K562 (cell line): ENCODE measurements around the gene CMBL. TPM values are rescaled to one million over a fixed set of nuclear protein-coding genes. Genes with fewer than 3 reads are reported as not detected.

Experiments
- ARID4B ChIP-seq: sonication (generic); formaldehyde crosslinking; IDR thresholded peaks from 2 replicates; pipeline ENCODE4 v1.8.0; 2022; ENCODE audit warnings: mild to moderate bottlenecking, missing genetic modification reagents
- ELK1 ChIP-seq: sonication (generic); formaldehyde crosslinking; IDR thresholded peaks from 2 replicates; pipeline ENCODE4 v1.8.1; 2022; ENCODE audit warnings: missing genetic modification reagents
- ETV5 ChIP-seq: sonication (generic); formaldehyde crosslinking; IDR thresholded peaks from 2 replicates; pipeline ENCODE4 v1.4.0; 2020; ENCODE audit warnings: low read depth, mild to moderate bottlenecking, missing genetic modification reagents
- FIP1L1 ChIP-seq: fragments of 200-400 bp; formaldehyde crosslinking; IDR thresholded peaks from 2 replicates; pipeline ENCODE4 v1.6.1; 2018; ENCODE audit warnings: mild to moderate bottlenecking, low read depth, low read length; ENCODE audit not compliant: poor library complexity, severe bottlenecking
- HES1 ChIP-seq: fragments of 450-650 bp; IDR thresholded peaks from 2 replicates; pipeline ENCODE4 v1.6.1; 2016; ENCODE audit warnings: low read depth, mild to moderate bottlenecking, moderate library complexity
- JUND ChIP-seq, 2 experiments: IDR thresholded peaks; 2 replicates in 1 of 2; 3 replicates in 1 of 2; pipeline ENCODE4 v1.6.1; 2011; ENCODE audit warnings: borderline replicate concordance in 2 of 2, low read depth in 2 of 2, low read length in 2 of 2, improper control_type of control experiment in 1 of 2, missing biosample characterization in 1 of 2, missing genetic modification characterization in 1 of 2, missing genetic modification reagents in 1 of 2
- KAT7 ChIP-seq: sonication (generic); formaldehyde crosslinking; IDR thresholded peaks from 2 replicates; pipeline ENCODE4 v1.8.0; 2022; ENCODE audit warnings: missing genetic modification reagents, mild to moderate bottlenecking, borderline replicate concordance
- MAFK ChIP-seq: IDR thresholded peaks from 2 replicates; pipeline ENCODE4 v1.6.1; 2011; ENCODE audit warnings: low read length, improper control_type of control experiment
- MCM3 ChIP-seq: fragments of 450-650 bp; IDR thresholded peaks from 2 replicates; pipeline ENCODE4 v1.6.1; 2016
- MEF2D ChIP-seq: conservative IDR thresholded peaks from 2 replicates; pipeline ENCODE4 v1.6.1; 2016; ENCODE audit warnings: low read depth, missing genetic modification characterization, missing compliant biosample characterization
- NONO ChIP-seq, 2 experiments: fragments of 200-400 bp in 1 of 2; fragments of 450-650 bp in 1 of 2; formaldehyde crosslinking in 1 of 2; IDR thresholded peaks; 2 replicates each; pipeline ENCODE4 v1.6.1; 2017; ENCODE audit warnings: low read depth in 2 of 2, mild to moderate bottlenecking in 2 of 2, moderate library complexity in 2 of 2, low read length in 1 of 2
- PHB2 ChIP-seq: fragments of 450-650 bp; IDR thresholded peaks from 2 replicates; pipeline ENCODE4 v1.6.1; 2017; ENCODE audit warnings: low read depth
- PHF8 ChIP-seq: fragments of 200-600 bp; sonication (generic); IDR thresholded peaks from 2 replicates; pipeline ENCODE4 v1.6.1; 2012; ENCODE audit warnings: mixed run types, mild to moderate bottlenecking, inconsistent platforms, low read length, moderate library complexity, borderline replicate concordance
- RCOR1 ChIP-seq, 2 experiments: IDR thresholded peaks; 2 replicates each; pipeline ENCODE4 v1.6.1; 2012; ENCODE audit warnings: low read depth in 2 of 2, low read length in 2 of 2, borderline replicate concordance in 1 of 2, improper control_type of control experiment in 1 of 2
- TRIM28 ChIP-seq: fragments of 450-650 bp; IDR thresholded peaks from 2 replicates; pipeline ENCODE4 v1.6.1; 2017
- USF2 ChIP-seq: sonication (generic); formaldehyde crosslinking; IDR thresholded peaks from 2 replicates; pipeline ENCODE4 v1.5.0; 2020; ENCODE audit warnings: missing genetic modification reagents
- ZNF280A ChIP-seq: fragments of 450-650 bp; IDR thresholded peaks from 2 replicates; pipeline ENCODE4 v1.6.1; 2018; ENCODE audit warnings: mild to moderate bottlenecking, low read depth; ENCODE audit not compliant: partially characterized antibody
- ZNF444 ChIP-seq: fragments of 250-450 bp; sonication (Bioruptor Pico); IDR thresholded peaks from 2 replicates; pipeline ENCODE4 v1.4.0; 2020; ENCODE audit warnings: mild to moderate bottlenecking, moderate library complexity
- ZNF778 ChIP-seq: fragments of 450-650 bp; formaldehyde crosslinking; IDR thresholded peaks from 2 replicates; pipeline ENCODE4 v1.4.0; 2020; ENCODE audit warnings: mild to moderate bottlenecking, moderate library complexity
- polyA plus RNA-seq, 8 experiments: library from polyadenylated mRNA; depleted of rRNA in 4 of 8; stranded (reverse) in 5 of 8; unstranded in 3 of 8; fragments of >200 nt; fragmentation: Nextera tagmentation in 2 of 8; fragmentation: Illumina TruSeq in 1 of 8; extraction: Ambion mirVana in 2 of 8; extraction: Trizol in 1 of 8; gene quantifications; 2 replicates each; pipeline versions ENCODE4 v1.2.1 to v1.2.3, GENCODE V29; 2011 to 2014; ENCODE audit warnings: inconsistent platforms in 1 of 8, missing spikeins in 1 of 8
- total RNA-seq, 7 experiments: library from RNA; depleted of rRNA in 6 of 7; stranded (reverse); fragments of >200 nt in 6 of 7; fragmentation: Illumina TruSeq in 2 of 7; extraction: Trizol in 2 of 7; gene quantifications; 2 replicates each; pipeline versions ENCODE4 v1.2.1 to v1.2.3, GENCODE V29; 2011 to 2021; ENCODE audit warnings: low replicate concordance in 1 of 7

CMBL gene
- total and polyA plus RNA-seq, 9 of the 15 experiments (the other 6 are each of a cell fraction or from before 2014, with no cell fraction given), result 22.6 to 192 (median 71.1) TPM

- TF ChIP-seq ARID4B (CRISPR knock-in tag) (no peak), MEF2D (tag) (peak; percentile 89), USF2 (CRISPR knock-in tag) (no peak), ZNF778 (CRISPR knock-in tag) (no peak), KAT7 (CRISPR knock-in tag) (no peak), MAFK (peak; percentile 54), PHB2 (no peak; the same call in 1 of the 2 replicates), JUND (IDR thresholded peaks at IDR 0.05; ENCODE audit: borderline replicate concordance, low read depth, low read length) (peak; percentile 89; the same call in 1 of the 2 replicates), JUND (tag; IDR thresholded peaks at IDR 0.05; ENCODE audit: borderline replicate concordance, low read depth, low read length) (peak; percentile 91; the same call in 2 of the 3 replicates), HES1 (no peak), MCM3 (no peak), TRIM28 (peak; percentile 79), ZNF280A (no peak), FIP1L1 (no peak), NONO (IDR thresholded peaks at IDR 0.05; ENCODE audit: low read depth in 2 of 2, low read length in 1 of 2) (no peak), PHF8 (no peak), ZNF444 (CRISPR knock-in tag) (peak; percentile 80), RCOR1 (IDR thresholded peaks at IDR 0.05; ENCODE audit: borderline replicate concordance in 1 of 2, low read depth in 2 of 2, low read length in 2 of 2) (peak; percentile 29 to 82; a peak in 3 of 4 replicates), ELK1 (CRISPR knock-in tag) (no peak), ETV5 (CRISPR knock-in tag) (peak; percentile 56; the same call in 1 of the 2 replicates)
These were observed 4.0 kb downstream of the CMBL start (continued) for GRCh38 chr5:10303699-10304170.
